IPS-15b (cell line): Measurements from ENCODE around the gene EED.

Experiments used
- H3K27me3 ChIP-seq: one replicate; pipeline ENCODE4 v1.6.1; 2013; ENCODE audit warnings: low read length; ENCODE audit not compliant: control insufficient read depth, insufficient read depth
- H3K36me3 ChIP-seq: one replicate; pipeline ENCODE4 v1.6.1; 2013; ENCODE audit warnings: low read length; ENCODE audit not compliant: control insufficient read depth, insufficient read depth
- H3K4me1 ChIP-seq: one replicate; pipeline ENCODE4 v1.6.1; 2013; ENCODE audit warnings: mild to moderate bottlenecking, low read length; ENCODE audit not compliant: control insufficient read depth, insufficient read depth
- H3K4me3 ChIP-seq: one replicate; pipeline ENCODE4 v1.5.1; 2013; ENCODE audit warnings: low read depth, low read length
- H3K9ac ChIP-seq: one replicate; pipeline ENCODE4 v1.6.1; 2013; ENCODE audit warnings: low read depth, mild to moderate bottlenecking, low read length
- H3K9me3 ChIP-seq: one replicate; pipeline ENCODE4 v1.6.1; 2013; ENCODE audit warnings: mild to moderate bottlenecking, low read length; ENCODE audit not compliant: control insufficient read depth, insufficient read depth

The EED gene

GRCh38 chr11:86243396-86243795 is 1.2 kb upstream of the EED start:
- Histone ChIP-seq H3K36me3 (no peaks in the 10 kb centered on the region), H3K9me3 (no peaks in the 10 kb centered on the region), H3K4me1 (peaks cover 3% of the 10 kb centered on the region), H3K27me3 (no peaks in the 10 kb centered on the region), H3K4me3 (no peak overlapping the region), H3K9ac (no peak overlapping the region)

- no peaks in the 10 kb centered on the region for H3K27me3 ChIP-seq
- H3K9me3 ChIP-seq: no peaks in the 10 kb centered on the region
- H3K4me3 ChIP-seq: peak overlapping the region; percentile 96
- peak overlapping the region; percentile 99 for H3K9ac ChIP-seq
- peaks cover 3% of the 10 kb centered on the region for H3K4me1 ChIP-seq
- no peaks in the 10 kb centered on the region for H3K36me3 ChIP-seq
Observed at GRCh38 chr11:86244063-86244521, 461 bp upstream of the EED start.

- Histone ChIP-seq H3K4me3 (peak overlapping the region; percentile 96), H3K9me3 (no peaks in the 10 kb centered on the region), H3K9ac (peak overlapping the region; percentile 27), H3K36me3 (no peaks in the 10 kb centered on the region), H3K27me3 (no peaks in the 10 kb centered on the region), H3K4me1 (peaks cover 5% of the 10 kb centered on the region)
Observed at GRCh38 chr11:86245369-86246292, 1.1 kb downstream of the EED start.

- peak overlapping the region; percentile 96 for H3K4me3 ChIP-seq
- H3K9me3 ChIP-seq: no peaks in the 10 kb centered on the region
- no peaks in the 10 kb centered on the region for H3K27me3 ChIP-seq
- no peaks in the 10 kb centered on the region for H3K36me3 ChIP-seq
- no peak overlapping the region for H3K9ac ChIP-seq
- H3K4me1 ChIP-seq: peaks cover 5% of the 10 kb centered on the region
Observed at GRCh38 chr11:86246293-86246675, 1.7 kb downstream of the EED start.

GRCh38 chr11:86247608-86248007 is 3.1 kb downstream of the EED start:
- Histone ChIP-seq H3K4me1 (peaks cover 5% of the 10 kb centered on the region), H3K4me3 (no peak overlapping the region), H3K36me3 (no peaks in the 10 kb centered on the region), H3K9ac (no peak overlapping the region), H3K27me3 (no peaks in the 10 kb centered on the region), H3K9me3 (no peaks in the 10 kb centered on the region)

- H3K9ac ChIP-seq: no peak overlapping the region
- no peak overlapping the region for H3K4me3 ChIP-seq
- no peaks in the 10 kb centered on the region for H3K27me3 ChIP-seq
- no peaks in the 10 kb centered on the region for H3K36me3 ChIP-seq
- no peaks in the 10 kb centered on the region for H3K9me3 ChIP-seq
- peaks cover 5% of the 10 kb centered on the region for H3K4me1 ChIP-seq
Observed at GRCh38 chr11:86248609-86249008, 4.1 kb downstream of the EED start.

- Histone ChIP-seq H3K9me3 (no peaks in the 10 kb centered on the region), H3K36me3 (no peaks in the 10 kb centered on the region), H3K4me3 (no peak overlapping the region), H3K27me3 (no peaks in the 10 kb centered on the region), H3K9ac (no peak overlapping the region), H3K4me1 (peaks cover 3% of the 10 kb centered on the region)
Observed at GRCh38 chr11:86249307-86250098, 5.0 kb downstream of the EED start.

- H3K9me3 ChIP-seq: no peaks in the 10 kb centered on the region
- H3K4me1 ChIP-seq: peaks cover 3% of the 10 kb centered on the region
- no peak overlapping the region for H3K9ac ChIP-seq
- H3K4me3 ChIP-seq: no peak overlapping the region
- no peaks in the 10 kb centered on the region for H3K36me3 ChIP-seq
- H3K27me3 ChIP-seq: no peaks in the 10 kb centered on the region
Observed at GRCh38 chr11:86251345-86251744, 6.8 kb downstream of the EED start.

GRCh38 chr11:86255896-86256295 is 11.3 kb downstream of the EED start:
- Histone ChIP-seq H3K4me3 (no peak overlapping the region), H3K9me3 (no peaks in the 10 kb centered on the region), H3K27me3 (no peaks in the 10 kb centered on the region), H3K36me3 (no peaks in the 10 kb centered on the region), H3K9ac (no peak overlapping the region), H3K4me1 (no peaks in the 10 kb centered on the region)

- Histone ChIP-seq H3K4me1 (no peaks in the 10 kb centered on the region), H3K36me3 (no peaks in the 10 kb centered on the region), H3K9me3 (no peaks in the 10 kb centered on the region), H3K9ac (no peak overlapping the region), H3K27me3 (no peaks in the 10 kb centered on the region), H3K4me3 (no peak overlapping the region)
Observed at GRCh38 chr11:86256608-86257007, 12.1 kb downstream of the EED start.

GRCh38 chr11:86257446-86257845 is 12.9 kb downstream of the EED start:
- Histone ChIP-seq H3K4me3 (no peak overlapping the region), H3K9me3 (no peaks in the 10 kb centered on the region), H3K9ac (no peak overlapping the region), H3K27me3 (no peaks in the 10 kb centered on the region), H3K36me3 (no peaks in the 10 kb centered on the region), H3K4me1 (no peaks in the 10 kb centered on the region)

GRCh38 chr11:86259730-86260129 is 15.2 kb downstream of the EED start:
- Histone ChIP-seq H3K4me1 (no peaks in the 10 kb centered on the region), H3K9ac (no peak overlapping the region), H3K36me3 (no peaks in the 10 kb centered on the region), H3K27me3 (no peaks in the 10 kb centered on the region), H3K4me3 (no peak overlapping the region), H3K9me3 (no peaks in the 10 kb centered on the region)
